HG02763 (cell line): Measurements from ENCODE around the gene MAMSTR.
"Not testable (repeated sequence)": the region's sequence is repeated elsewhere in the genome, so short reads cannot be mapped to it uniquely, and the experiment has no call there.

ENCODE experiments used
- ATAC-seq: cut with Tn5 transposase; IDR thresholded peaks from one replicate; pipeline ENCODE4 v1.9.1; 2021; ENCODE audit warnings: mild to moderate bottlenecking, moderate library complexity; ENCODE audit not compliant: unreplicated experiment

MAMSTR gene, protein sequence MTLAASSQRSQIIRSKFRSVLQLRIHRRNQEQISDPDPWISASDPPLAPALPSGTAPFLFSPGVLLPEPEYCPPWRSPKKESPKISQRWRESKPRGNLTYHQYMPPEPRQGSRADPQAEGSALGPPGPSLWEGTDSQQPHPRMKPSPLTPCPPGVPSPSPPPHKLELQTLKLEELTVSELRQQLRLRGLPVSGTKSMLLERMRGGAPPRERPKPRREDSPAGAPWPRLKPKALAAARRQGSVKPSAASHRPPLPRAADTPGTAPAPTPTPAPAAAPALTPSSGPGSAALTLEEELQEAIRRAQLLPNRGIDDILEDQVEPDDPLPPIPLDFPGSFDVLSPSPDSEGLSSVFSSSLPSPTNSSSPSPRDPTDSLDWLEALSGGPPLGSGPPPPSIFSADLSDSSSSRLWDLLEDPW

DNA sequence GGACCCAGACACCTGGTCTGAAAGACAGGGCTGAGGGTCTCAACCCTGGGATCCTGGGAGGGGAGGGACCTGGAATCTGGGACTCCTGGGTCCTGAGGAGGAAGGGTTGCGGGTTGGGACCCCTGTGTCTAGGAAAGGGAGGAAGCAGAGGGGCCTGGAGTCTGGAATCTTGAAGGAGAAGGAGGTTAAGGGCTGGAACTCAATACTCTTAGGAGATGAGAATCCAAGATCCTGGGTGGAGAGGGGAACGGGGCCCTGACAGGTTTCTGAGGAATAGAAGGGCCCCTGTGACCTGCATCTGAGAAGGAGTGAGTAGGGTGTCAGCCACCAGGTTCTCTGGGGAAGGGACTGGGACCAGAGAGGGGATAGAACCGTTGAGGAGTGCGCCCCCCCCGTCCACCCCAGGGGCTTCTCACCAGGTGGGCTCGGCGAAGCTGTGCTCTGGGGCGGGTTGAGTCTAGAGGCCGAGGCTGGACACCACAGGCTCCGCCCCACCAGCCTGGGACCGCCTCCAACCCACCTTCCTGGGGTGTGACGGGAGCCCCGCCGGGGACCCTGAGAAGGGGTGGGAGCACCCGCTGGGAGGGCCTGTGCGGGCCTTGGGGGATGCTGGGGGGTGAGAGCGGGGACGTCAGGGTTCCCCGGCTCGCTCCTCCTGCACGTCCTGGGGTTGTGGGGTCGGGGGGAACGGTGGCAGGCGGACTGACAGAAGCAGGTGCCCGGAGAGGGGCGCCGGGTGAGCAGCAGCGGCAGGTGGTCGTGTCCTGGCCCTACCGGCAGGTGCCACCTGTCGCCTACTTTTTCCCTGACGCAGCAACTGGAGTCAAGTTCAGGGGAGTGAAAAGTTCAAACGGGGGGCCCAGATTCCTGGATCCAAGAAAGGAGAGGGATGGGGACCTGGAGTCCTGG, at the start of gene MAMSTR:
TSS of gene MAMSTR (minus strand) at position 463 of the 909 bp plus-strand sequence. CDS start 694 bp downstream, outside the sequence.
- no peak for ATAC-seq

DNA sequence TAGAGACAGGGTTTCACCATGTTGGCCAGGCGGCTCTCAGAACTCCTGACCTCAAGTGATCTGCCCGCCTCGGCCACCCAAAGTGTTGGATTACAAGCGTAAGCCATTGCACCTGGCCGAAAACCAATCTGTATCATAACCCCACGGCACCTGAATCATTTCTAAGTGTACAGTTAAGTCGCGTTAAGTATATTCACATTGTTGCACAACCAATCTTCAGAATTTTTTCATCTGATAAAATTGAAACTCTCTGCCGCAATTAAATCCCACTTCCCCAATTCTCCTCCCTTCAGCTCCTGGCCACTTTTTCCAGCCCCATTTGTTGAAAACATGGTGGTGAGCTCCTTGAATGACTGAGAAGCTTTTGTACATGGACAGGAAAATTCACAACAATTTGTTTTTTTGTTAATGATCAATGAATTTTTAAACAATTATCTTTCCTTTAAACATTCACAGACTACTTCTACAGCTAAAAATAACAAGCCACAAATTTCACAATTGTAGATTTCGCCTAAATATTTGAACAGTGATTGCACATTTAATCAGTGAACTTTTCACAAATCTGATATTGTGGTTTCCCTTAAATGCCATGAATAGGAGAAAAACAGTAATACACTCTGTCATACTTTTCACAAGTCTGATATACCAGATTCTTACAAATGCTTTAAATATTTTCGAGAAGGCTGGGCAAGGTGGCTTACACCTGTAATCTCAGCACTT, 49.6 kb upstream of the MAMSTR start:
- no peak for ATAC-seq

DNA sequence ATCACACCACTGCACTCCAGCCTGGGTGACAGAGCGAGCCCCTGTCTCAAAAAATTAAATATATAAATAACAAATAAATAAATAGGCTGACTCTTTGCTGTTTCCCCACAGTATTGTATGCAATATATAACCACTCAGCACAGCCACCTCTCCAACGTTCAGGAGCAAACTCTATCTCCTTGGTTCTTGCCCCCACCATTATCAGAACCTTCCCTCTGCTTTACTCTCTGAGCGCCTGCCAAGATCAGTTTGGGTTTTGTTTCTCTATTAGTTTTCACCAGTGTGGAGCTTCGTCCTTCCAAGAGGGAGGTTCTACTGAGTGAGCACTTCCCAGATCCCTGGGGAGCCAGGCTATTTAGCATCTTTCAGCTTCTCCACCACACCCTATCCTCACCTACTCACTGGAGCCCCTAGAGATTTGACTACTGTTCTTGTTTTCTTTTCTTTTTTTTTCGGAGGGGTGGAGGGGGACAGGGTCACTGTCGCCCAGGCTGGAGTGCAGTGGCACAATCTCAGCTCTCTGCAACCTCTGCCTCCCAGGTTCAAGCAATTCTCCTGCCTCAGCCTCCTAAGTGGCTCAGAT, 48.7 kb upstream of the MAMSTR start:
- ATAC-seq = not testable (repeated sequence)

DNA sequence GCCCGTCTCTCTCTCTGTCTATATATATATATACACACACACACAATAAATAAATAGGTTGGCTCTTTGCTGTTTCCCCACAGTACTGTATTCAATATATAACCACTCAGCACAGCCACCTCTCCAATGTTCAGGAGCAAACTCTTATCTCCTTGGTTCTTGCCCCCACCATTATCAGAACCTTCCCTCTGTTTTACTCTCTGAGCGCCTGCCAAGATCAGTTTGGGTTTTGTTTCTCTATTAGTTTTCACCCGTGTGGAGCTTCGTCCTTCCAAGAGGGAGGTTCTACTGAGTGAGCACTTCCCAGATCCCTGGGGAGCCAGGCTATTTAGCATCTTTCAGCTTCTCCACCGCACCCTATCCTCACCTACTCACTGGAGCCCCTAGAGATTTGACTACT, 46.3 kb upstream of the MAMSTR start:
- ATAC-seq = not testable (repeated sequence)

DNA sequence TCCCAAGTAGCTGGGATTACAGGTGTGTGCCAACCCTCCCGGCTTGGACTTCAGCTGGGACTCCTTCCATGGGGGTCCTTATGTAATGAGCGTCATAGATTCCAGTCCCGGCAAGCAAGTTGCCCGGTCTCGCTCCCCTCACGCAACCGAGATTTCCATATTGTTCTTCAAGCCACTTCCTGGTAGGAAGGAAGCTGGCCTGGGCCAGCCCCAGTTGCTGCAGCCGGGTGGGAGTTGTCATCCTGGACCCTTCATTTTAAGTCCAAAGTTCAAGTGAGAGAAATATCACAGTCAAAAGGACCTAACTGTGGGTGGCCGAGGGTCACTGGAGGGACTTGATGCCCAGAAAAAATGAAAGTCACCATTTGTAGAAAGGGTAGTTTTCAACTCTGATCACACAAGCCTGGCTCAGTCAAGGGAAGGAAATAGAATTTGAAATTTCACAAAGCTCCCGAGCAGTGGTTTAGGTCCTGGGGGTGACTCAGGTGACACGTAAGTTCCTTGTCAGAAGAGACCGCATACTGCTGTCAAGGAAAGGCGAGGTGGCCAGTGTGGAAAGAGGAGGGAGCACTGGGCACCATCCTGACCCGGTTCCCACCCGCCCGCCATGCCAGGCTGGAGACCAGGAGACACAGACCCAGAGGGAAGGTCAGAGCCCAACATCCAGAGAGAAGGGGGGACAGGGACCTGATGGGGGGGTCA, 41.1 kb upstream of the MAMSTR start:
- no peak for ATAC-seq

DNA sequence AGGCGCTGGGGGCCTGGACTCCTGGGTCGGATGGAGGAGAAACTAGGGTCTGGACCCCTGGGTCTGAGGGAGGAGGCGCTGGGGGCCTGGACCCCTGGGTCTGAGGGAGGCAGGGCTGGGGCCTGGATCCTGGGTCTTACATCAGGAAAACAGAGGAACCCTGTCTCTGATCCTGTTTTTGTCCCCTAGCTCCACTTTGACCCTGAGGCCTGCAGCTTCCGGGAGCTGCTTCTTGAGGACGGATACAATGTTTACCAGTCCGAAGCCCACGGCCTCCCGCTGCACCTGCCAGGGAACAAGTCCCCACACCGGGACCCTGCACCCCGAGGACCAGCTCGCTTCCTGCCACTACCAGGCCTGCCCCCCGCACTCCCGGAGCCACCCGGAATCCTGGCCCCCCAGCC, 38.2 kb upstream of the MAMSTR start:
- no peak for ATAC-seq

DNA sequence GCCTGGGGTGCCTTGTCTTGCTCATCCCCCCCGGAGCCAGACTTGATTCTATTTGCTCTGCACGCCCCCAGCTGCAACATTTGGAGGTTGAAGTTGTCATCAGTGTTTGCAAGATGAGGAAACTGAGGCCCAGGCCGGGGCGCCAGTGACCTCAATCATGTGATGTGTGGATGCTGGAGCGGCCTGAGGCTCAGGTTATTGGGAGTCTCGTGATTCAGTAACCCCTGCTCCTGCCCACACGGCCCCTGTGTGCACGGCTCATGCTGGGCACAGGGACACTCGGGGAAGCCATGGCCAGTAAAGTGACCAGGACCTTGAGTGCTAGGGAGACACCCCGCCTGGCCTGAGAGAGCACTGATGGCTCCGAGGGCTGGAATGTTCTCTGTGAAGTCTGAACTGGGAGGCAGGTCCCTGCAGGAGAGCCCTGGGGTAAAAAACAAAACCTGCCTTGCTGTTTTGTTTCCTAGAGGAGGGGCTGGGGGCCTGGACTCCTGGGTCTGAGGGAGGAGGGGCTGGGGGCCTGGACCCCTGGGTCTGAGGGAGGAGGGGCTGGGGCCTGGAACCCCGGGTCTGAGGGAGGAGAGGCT, 37.7 kb upstream of the MAMSTR start:
- ATAC-seq = no peak

DNA sequence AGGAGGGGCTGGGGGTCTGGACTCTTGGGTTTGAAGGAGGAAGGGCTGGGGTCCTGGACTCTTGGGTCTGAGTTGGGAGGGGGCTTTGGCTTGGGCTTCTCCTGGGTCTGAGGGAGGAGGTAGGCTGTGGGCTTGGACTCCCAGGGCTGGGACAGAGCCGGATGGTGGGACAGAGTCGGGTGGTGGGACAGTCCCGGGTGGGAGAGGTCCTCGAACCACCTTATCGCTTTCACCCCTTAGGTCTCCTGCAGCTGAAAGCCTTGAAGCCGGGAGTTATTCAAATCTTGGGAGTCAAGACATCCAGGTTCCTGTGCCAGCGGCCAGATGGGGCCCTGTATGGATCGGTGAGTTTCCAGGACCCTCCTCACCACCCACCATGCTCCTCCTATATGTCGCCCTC, 37.2 kb upstream of the MAMSTR start:
- ATAC-seq = no peak

DNA sequence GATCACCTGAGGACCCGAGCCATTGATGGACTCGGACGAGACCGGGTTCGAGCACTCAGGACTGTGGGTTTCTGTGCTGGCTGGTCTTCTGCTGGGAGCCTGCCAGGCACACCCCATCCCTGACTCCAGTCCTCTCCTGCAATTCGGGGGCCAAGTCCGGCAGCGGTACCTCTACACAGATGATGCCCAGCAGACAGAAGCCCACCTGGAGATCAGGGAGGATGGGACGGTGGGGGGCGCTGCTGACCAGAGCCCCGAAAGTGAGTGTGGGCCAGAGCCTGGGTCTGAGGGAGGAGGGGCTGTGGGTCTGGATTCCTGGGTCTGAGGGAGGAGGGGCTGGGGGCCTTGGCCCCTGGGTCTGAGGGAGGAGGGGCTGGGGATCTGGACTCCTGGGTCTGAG, 36.7 kb upstream of the MAMSTR start:
- no peak for ATAC-seq

DNA sequence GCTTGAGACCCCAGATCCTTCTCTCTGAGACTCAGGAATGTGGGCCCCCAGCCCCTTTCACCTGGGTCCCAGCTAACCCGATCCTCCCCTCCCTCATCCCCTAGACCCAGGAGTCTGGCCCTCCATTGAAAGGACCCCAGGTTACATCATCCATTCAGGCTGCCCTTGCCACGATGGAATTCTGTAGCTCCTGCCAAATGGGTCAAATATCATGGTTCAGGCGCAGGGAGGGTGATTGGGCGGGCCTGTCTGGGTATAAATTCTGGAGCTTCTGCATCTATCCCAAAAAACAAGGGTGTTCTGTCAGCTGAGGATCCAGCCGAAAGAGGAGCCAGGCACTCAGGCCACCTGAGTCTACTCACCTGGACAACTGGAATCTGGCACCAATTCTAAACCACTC, 36.3 kb upstream of the MAMSTR start:
- no peak for ATAC-seq

DNA sequence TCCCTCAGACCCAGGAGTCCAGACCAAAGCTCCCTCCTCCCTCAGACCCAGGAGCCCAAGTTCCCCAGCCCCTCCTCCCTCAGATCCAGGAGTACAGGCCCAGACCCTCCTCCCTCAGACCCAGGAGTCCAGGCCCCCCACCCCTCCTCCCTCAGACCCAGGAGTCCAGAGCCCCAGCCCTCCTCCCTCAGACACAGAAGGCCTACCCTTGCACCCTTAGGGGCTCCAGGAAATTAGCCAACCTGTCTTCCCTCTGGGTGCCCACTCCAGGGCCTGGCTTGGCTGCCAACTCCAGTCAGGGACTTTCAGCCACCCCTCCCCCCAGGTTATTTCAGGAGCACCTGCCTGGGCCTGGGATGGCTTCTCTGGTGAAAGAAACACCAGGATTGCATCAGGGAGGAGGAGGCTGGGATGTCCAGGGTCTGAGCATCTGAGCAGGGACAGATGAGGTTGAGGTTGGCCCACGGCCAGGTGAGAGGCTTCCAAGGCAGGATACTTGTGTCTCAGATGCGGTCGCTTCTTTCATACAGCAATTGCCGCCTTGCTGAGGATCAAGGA, 35.6 kb upstream of the MAMSTR start, which contains the start of gene FGF21:
TSS of gene FGF21 (plus strand) at position 441 of the 558 bp plus-strand sequence. CDS start 713 bp downstream, outside the sequence.
- no peak for ATAC-seq

DNA sequence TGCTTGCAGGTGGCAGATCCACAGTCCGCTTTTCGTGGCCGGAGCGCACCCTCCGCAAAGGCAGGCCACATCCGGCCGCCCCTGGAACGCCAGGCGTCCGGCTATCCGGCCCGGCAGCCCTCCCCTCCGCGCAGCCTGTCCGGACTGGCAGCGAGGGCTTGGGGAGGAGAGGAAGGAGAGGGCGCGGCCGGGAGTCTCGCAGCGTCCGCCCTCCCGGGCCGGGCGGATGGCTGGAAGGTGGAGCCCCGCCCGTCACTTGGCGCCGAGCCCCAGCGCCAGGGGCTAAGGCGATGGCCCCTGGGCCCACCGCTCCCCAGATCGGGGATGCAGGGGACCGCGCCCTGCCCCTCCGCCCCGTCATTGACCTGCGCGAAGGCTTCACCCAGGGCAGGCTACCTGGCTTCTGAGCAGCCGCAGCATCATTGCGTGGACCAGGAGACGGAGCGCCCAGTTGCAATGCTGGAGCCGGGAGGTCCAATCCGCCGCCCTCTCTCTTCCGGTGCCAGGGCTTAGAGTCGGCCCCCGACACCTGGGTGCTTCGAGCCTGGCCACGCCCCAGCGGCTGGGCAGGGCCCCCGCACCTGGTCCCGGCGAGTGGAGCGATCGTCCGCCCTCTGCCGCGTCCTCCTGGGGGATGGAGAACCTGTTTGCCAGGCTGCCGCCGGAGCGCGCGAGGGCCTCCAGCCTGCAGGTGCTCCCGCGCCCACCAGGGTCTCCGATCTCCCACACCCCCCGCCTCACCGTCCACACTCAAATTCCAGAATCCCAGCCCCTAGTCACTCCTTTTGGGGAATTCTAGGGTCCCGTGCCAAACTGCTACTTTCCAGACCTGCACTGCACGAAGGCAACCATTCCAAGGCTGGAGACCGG, 33.2 kb upstream of the MAMSTR start, which contains the start of gene FUT1:
TSS of gene FUT1 (minus strand) at position 146 of the 870 bp plus-strand sequence. CDS start 1,360 bp downstream, outside the sequence.
- no peak for ATAC-seq

DNA sequence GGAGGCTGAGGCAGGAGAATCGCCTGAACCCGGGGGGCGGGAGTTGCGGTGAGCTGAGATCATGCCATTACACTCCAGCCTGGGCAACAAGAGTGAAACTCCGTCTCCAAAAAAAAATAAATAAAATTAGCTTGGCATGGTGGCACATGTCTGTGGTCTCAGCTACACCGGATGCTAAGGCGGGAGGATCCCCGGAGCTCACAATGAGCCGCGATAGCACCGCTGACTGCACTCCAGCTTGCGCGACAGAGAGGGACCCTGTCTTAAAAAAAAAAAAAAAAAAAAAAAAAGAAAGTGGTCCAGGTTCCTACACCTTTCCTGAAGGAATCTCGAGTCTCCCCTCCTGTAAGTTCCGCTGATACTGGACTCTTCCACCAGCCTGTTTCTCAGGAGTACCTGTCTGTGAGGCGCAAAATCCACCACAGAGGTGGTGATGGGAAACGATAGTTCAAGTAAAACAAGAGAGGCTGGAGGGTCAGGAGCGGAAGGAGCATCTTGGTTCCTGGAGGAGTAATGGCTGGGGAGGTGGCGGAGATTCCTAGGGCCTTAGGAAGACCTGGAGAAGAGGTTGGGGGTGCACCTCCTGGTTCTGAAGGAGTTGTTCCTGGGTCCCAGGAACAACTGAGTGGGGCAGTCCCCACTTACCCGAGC, 32.4 kb upstream of the MAMSTR start:
- ATAC-seq = no peak

DNA sequence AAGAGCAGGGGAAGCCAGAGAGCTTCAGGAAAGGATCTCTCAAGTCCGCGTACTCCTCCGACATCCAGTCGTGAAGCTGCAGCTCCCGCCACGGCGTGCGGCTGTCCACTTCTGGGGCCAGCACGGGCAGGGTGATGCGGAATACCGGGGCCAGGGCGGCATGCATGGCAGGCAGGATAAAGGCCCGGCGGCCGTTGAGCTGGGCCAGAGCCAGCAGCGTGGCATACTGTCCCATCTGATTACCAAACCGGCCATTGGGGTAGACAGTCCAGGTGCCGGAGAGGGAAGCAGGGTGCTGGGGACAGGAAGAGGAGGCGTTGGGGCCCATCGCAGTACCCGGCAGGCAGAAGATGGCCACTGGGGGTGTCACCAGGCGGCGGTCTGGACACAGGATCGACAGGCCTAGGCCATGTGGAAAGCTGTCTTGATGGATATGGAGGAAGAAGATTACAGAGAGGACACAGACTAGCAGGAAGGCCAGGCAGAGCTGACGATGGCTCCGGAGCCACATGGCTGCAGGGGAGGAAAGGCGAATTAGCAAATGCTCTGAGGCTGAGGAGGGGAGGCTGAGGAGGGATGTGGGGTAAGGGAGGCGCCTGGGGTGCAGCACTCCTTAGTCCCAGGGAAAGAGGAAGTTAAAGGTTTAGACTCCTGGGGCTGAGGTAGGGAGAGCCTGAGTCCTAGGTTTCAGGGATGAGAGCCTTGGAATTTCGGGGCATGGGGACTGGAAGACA, 31.4 kb upstream of the MAMSTR start:
- no peak for ATAC-seq

DNA sequence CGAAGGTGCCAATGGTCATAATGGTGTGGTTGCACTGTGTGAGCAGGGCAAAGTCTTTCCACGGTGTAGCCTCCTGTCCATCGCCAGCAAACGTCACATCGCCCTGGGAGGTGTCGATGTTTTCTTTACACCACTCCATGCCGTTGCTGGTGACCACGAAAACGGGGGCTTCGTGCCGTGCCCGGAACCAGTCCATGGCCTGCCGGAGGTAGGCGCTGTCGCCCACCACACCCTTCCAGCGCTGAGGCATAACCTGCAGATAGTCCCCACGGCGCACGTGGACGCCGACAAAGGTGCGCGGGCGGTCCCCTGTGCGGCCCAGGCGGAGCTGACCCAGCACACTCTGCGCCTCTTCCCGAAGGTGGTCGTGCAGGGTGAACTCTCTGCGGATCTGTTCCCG, 30.8 kb upstream of the MAMSTR start:
- ATAC-seq = no peak

DNA sequence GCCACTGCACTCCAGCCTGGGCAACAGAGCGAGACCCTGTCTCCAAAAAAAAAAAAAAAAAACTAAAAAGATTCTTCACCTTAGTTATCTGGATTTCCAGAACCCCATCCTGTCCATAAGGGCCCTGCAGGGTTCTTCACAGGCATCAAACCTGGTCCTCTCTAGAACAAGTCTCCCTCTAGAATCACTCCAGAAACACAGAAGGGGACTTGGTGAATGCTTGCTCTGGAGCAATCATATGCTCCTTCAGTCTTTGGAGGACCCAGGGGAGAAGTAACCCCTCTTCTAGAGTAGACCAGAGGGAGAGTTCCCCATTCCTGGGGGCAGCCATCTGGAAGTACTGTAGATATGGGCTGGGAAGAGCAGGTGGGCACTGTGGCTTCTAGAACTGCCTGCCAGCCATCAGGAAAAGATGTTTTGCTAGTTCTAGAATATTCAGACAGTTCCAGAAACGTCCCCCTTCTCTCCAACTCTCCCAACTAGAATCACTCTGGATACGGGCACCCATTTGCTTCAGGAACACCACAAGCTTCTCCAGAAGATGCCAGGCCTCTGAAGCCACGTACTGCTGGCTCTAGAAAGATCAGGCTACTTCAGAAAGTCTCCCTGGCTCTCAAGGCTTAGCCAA, 30.2 kb upstream of the MAMSTR start:
- no peak for ATAC-seq
